Measurements from ENCODE around the gene ATXN7L1. TPM values are rescaled to one million over a fixed set of nuclear protein-coding genes. Genes with fewer than 3 reads are reported as not detected.
A peak's percentile ranks its signal among the peaks of the same experiment; 100 is the strongest.

The ATXN7L1 gene
- total and polyA plus RNA-seq, 7 donors: 5.4 to 20.5 (median 12.8) TPM

DNA sequence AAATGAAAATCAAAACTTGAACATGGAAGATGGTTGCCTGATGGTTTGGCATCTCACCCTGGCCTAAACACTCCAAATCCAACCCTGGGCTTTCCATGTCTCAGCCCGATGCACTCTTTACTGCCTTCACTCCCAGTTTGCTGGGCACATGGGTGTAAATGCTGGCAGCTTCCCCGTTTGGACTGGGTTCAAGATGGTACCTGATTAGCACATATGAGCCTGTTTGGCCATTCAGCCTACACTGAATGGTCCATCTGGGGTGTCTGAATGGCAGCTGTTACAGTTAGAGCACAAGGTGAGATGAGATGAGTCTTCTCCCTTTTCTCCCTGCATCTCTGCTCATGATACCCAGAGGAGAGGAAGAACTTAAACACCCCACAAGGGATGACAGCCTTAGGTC lies 37.1 kb downstream of the ATXN7L1 start:
- no peaks in the 10 kb centered on the region for H3K9me3 ChIP-seq
- DNase-seq: no peak
- H3K36me3 ChIP-seq: no peaks in the 10 kb centered on the region
- no peak for TF ChIP-seq EP300 (IDR thresholded peaks at IDR 0.05)
- TF ChIP-seq, protein P1, sequence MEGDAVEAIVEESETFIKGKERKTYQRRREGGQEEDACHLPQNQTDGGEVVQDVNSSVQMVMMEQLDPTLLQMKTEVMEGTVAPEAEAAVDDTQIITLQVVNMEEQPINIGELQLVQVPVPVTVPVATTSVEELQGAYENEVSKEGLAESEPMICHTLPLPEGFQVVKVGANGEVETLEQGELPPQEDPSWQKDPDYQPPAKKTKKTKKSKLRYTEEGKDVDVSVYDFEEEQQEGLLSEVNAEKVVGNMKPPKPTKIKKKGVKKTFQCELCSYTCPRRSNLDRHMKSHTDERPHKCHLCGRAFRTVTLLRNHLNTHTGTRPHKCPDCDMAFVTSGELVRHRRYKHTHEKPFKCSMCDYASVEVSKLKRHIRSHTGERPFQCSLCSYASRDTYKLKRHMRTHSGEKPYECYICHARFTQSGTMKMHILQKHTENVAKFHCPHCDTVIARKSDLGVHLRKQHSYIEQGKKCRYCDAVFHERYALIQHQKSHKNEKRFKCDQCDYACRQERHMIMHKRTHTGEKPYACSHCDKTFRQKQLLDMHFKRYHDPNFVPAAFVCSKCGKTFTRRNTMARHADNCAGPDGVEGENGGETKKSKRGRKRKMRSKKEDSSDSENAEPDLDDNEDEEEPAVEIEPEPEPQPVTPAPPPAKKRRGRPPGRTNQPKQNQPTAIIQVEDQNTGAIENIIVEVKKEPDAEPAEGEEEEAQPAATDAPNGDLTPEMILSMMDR (IDR thresholded peaks at IDR 0.05): no peak
- TF ChIP-seq POLR2A (IDR thresholded peaks at IDR 0.05): no peak
- WGBS, 2 donors: 15 to 61% methylated on average over 2 of the region's 2 CpGs
- peak overlapping the region in 3 of 4 donors; percentile 51 to 76 (median 69) for H3K27ac ChIP-seq
- H3K4me3 ChIP-seq: no peak overlapping the region
- H3K4me1 ChIP-seq: peaks cover 0 to 55% (median 42%) of the 10 kb centered on the region in 4 donors
- no peaks in the 10 kb centered on the region for H3K27me3 ChIP-seq
- intact Hi-C loops (cut with DNase I): no loop called here

DNA sequence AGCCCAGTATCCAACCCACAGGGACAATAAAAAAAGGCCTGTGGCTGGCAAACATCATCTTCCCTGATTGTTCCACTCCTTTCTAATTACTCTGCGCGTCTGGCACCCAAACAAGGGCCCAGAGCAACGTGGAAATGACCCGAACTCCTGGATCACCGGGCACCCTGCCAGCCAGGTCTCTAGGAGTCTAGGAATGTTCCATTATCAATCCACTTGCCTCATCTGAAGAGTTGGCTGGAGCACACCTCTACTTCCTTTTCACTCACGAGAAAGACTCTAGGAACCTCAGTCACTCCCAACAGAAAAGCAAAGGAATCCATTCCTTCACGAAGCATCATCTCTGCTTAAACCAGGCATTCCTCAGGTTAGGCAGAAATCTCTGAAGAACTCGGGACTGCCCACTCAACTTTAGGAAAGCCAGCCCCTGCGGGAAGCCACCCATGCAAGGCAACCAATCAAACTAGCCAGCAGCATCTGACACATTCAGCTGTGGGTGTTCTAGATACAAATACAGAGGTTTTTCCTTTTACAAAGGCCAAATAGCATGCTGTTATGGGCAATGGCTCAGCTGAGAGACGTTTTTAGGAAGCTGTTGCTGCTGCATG lies 37.7 kb downstream of the ATXN7L1 start:
- TF ChIP-seq POLR2A (IDR thresholded peaks at IDR 0.05) (no peak), EP300 (IDR thresholded peaks at IDR 0.05) (no peak), POLR2AphosphoS5 (IDR thresholded peaks at IDR 0.05) (no peak)
- TF ChIP-seq, protein P1 (IDR thresholded peaks at IDR 0.05): no peak
- Histone ChIP-seq H3K36me3 (no peaks in the 10 kb centered on the region), H3K4me1 (peaks cover 0 to 55% (median 42%) of the 10 kb centered on the region in 4 donors), H3K27ac (peak overlapping the region; percentile 51 to 76 (median 64)), H3K9me3 (no peaks in the 10 kb centered on the region), H3K27me3 (no peaks in the 10 kb centered on the region), H3K4me3 (no peak overlapping the region)
- 19 to 54% methylated on average over 10 of the region's 10 CpGs for WGBS, 2 donors
- DNase-seq: no peak
- intact Hi-C loops (cut with DNase I): no loop called here

DNA sequence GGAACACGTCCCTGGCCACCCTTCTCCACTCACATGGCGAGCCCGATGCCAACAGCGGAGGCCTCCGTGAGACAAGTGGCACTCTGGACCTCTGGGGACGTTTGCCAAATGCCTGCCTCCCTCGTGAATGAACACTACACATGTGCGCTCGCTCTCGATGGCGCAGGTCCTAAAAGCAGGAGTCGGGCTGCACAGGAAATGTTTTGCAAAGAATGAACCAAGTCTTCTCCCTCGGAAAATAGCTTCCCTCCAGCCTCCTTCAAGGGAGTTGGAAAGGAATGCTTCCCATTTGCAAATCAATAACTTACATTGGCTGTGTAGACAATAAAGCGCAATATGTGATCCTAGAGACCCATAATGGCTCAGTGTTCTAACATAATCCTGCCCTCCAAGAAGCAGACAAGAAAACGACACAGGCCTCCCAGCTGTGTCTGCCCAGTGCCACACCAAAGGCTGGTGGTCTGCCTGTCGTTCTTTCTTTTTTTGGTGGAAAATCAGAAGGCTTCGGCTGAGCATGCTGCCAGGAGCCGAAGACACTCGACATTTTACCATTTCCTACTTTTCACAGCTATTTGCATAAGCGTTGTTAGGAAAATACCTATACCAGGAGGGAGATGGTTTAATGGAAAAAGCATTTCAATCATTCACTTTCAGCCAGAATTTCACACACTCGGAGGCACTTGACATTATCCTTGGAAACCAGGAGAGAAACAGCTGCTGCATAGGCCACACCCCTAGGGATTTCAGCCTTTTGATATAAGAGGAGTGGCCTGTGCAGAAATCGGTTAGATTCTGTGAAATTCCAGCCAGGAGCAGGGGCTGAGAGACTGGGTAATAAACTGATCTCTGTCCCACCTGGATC lies 38.4 kb downstream of the ATXN7L1 start:
- TF ChIP-seq EP300 (IDR thresholded peaks at IDR 0.05) (no peak), POLR2AphosphoS5 (IDR thresholded peaks at IDR 0.05) (peak in 1 of 4 donors; percentile 5), POLR2A (IDR thresholded peaks at IDR 0.05) (no peak)
- TF ChIP-seq, protein P1 (IDR thresholded peaks at IDR 0.05): no peak
- peak; percentile 87 for DNase-seq
- Histone ChIP-seq H3K36me3 (no peaks in the 10 kb centered on the region), H3K27ac (peak overlapping the region; percentile 51 to 76 (median 64)), H3K9me3 (no peaks in the 10 kb centered on the region), H3K4me3 (no peak overlapping the region), H3K27me3 (no peaks in the 10 kb centered on the region), H3K4me1 (peaks cover 0 to 55% (median 42%) of the 10 kb centered on the region in 4 donors)
- intact Hi-C loops (cut with DNase I): no loop called here
- 50 to 78% methylated on average over 22 of the region's 22 CpGs for WGBS, 2 donors

DNA sequence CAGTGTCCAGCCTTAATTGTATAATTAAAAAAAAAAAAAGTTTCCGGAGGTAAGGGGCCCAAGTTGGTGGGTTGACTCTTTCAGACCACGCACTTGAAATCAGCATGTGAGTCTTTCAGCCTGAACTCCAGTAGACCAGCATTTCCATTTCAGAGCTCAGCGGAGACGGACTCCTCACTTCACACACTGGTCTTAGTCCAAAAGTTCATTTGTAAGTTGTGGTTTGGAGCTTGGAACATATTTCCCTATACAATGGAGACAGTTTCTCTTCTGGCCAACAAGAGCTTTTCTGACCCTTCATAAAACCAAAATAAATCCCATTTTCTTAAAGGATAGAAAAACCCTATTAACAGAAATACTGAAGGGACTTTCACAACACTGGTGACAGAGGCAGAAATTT lies 41.0 kb downstream of the ATXN7L1 start:
- intact Hi-C loops (cut with DNase I): no loop called here
- Histone ChIP-seq H3K27ac (no peak overlapping the region), H3K4me3 (no peak overlapping the region), H3K9me3 (no peaks in the 10 kb centered on the region), H3K4me1 (peaks cover 0 to 57% (median 47%) of the 10 kb centered on the region in 4 donors), H3K36me3 (no peaks in the 10 kb centered on the region), H3K27me3 (no peaks in the 10 kb centered on the region)
- TF ChIP-seq POLR2AphosphoS5 (IDR thresholded peaks at IDR 0.05) (no peak), POLR2A (IDR thresholded peaks at IDR 0.05) (no peak)
- TF ChIP-seq, protein P1 (IDR thresholded peaks at IDR 0.05): no peak
- no peak for DNase-seq
- WGBS, 2 donors: 89 to 93% methylated on average over 4 of the region's 4 CpGs
